PC-9 (cell line): ENCODE measurements around the gene CELSR2. TPM values are rescaled to one million over a fixed set of nuclear protein-coding genes. Genes with fewer than 3 reads are reported as not detected.
A peak's percentile ranks its signal among the peaks of the same experiment; 100 is the strongest.

Experiments used
- Bru-seq: library from RNA; stranded (reverse); fragments of 400-500 nt; gene quantifications from one replicate; lab custom pipeline; 2021; lab: Mats Ljungman, UMichigan
- BruChase-seq, 2 experiments: library from RNA; stranded (reverse); fragments of 400-500 nt; gene quantifications; one replicate each; lab custom pipeline; 2021; lab: Mats Ljungman, UMichigan
- BruUV-seq: library from RNA; stranded (reverse); fragments of 400-500 nt; replicated peaks from 2 replicates; lab custom pipeline; 2021; lab: Mats Ljungman, UMichigan
- CTCF ChIA-PET: fragments of 300-600 bp; sonication (Branson Sonifier 250); formaldehyde crosslinking; loops from one replicate; lab custom pipeline; 2022; ENCODE audit warnings: antibody characterized with exemption; lab: Charles Lee
- POLR2A ChIA-PET: fragments of 300-600 bp; sonication (Branson Sonifier 250); formaldehyde crosslinking; loops from one replicate; lab custom pipeline; 2022; ENCODE audit warnings: antibody characterized with exemption; ENCODE audit not compliant: unreplicated experiment; lab: Charles Lee
- DNase-seq, 2 experiments: peaks; one replicate each; pipeline versions ENCODE4 v3.0.0 to v3.0.0-alpha.2; 2015 to 2022; ENCODE audit warnings: mixed read lengths in 1 of 2
- H2AFZ ChIP-seq: fragments of 200-600 bp; sonication (generic); 2 replicates; pipeline ENCODE4 v1.8.1; 2017; ENCODE audit warnings: antibody characterized with exemption
- H3F3A ChIP-seq: fragments of 200-600 bp; sonication (generic); 2 replicates; pipeline ENCODE4 v1.8.1; 2017; ENCODE audit warnings: antibody characterized with exemption, mild to moderate bottlenecking, low read depth; ENCODE audit not compliant: insufficient read depth
- H3K27ac ChIP-seq: fragments of 200-600 bp; sonication (generic); 2 replicates; pipeline ENCODE4 v1.6.1; 2016; ENCODE audit warnings: mixed run types
- H3K27me3 ChIP-seq: fragments of 200-600 bp; sonication (generic); 2 replicates; pipeline ENCODE4 v1.6.1; 2016; ENCODE audit warnings: low read depth, mixed run types; ENCODE audit not compliant: insufficient read depth
- H3K36me3 ChIP-seq: fragments of 200-600 bp; sonication (generic); 2 replicates; pipeline ENCODE4 v1.6.1; 2016; ENCODE audit warnings: low read depth, mixed run types
- H3K4me1 ChIP-seq: fragments of 200-600 bp; sonication (generic); replicated peaks from 2 replicates; pipeline ENCODE4 v1.6.1; 2016; ENCODE audit warnings: mixed run types; ENCODE audit not compliant: insufficient read depth
- H3K4me2 ChIP-seq: fragments of 200-600 bp; sonication (generic); 2 replicates; pipeline ENCODE4 v1.6.1; 2017; ENCODE audit warnings: mixed run types
- H3K4me3 ChIP-seq: fragments of 200-600 bp; sonication (generic); 2 replicates; pipeline ENCODE4 v1.6.1; 2016; ENCODE audit warnings: mixed run types
- H3K79me2 ChIP-seq: fragments of 200-600 bp; sonication (generic); 2 replicates; pipeline ENCODE4 v1.6.1; 2017; ENCODE audit warnings: low read depth, mixed run types
- H3K9me2 ChIP-seq: fragments of 200-600 bp; sonication (generic); 2 replicates; pipeline ENCODE4 v1.8.1; 2017; ENCODE audit warnings: mild to moderate bottlenecking; ENCODE audit not compliant: insufficient read depth
- H3K9me3 ChIP-seq: fragments of 200-600 bp; sonication (generic); 2 replicates; pipeline ENCODE4 v1.8.1; 2016; ENCODE audit warnings: low read depth; ENCODE audit not compliant: insufficient read depth
- H4K20me1 ChIP-seq: fragments of 200-600 bp; sonication (generic); 2 replicates; pipeline ENCODE4 v1.8.1; 2017; ENCODE audit not compliant: insufficient read depth
- CTCF ChIP-seq: fragments of 200-600 bp; sonication (generic); conservative IDR thresholded peaks from 2 replicates; pipeline ENCODE4 v1.6.1; 2017; ENCODE audit warnings: mixed run types, antibody characterized with exemption, mild to moderate bottlenecking, moderate library complexity
- EZH2 ChIP-seq: fragments of 200-600 bp; sonication (generic); IDR thresholded peaks from 2 replicates; pipeline ENCODE4 v1.8.0; 2017; ENCODE audit warnings: antibody characterized with exemption, low read depth
- intact Hi-C: fragments of 100-400 bp; cut with micrococcal nuclease; formaldehyde crosslinking; loops from one replicate; pipeline ENCODE4 v1.10.0; 2022; ENCODE audit not compliant: unreplicated experiment
- long read RNA-seq: library from polyadenylated mRNA; stranded (forward); transcript quantifications from one replicate; pipeline ENCODE4 v2.0.0, GENCODE V29; 2022
- total RNA-seq: library from RNA; stranded (reverse); gene quantifications from 2 replicates; pipeline ENCODE4 v1.2.3, GENCODE V29; 2021

Gene CELSR2
- total RNA-seq (19.0 and 19.5 TPM in 2 replicates), Bru-seq, nascent RNA (percentile 46 among the genes with signal in this experiment), BruChase-seq, experiment 1, labeled RNA remaining after a 2-hour chase (percentile 59 among the genes with signal in this experiment), BruChase-seq, experiment 2, labeled RNA remaining after a 6-hour chase (percentile 67 among the genes with signal in this experiment)
- long read RNA-seq, partial matches to known transcripts, result 3 of 9 reads
- long read RNA-seq, other reads (novel, unspliced or antisense), result 6 of 9 reads

- Histone ChIP-seq H3K9me2 (no peaks in the 10 kb centered on the region), H3K27ac (no peak within 1 kb of the TSS), H3K4me1 (peaks cover 16% of the 10 kb centered on the region), H3K36me3 (no peaks in the 10 kb centered on the region), H3K4me3 (peak within 1 kb of the TSS; percentile 58; the same call in 1 of the 2 replicates), H3K79me2 (no peaks in the 10 kb centered on the region), H2AFZ (peak within 1 kb of the TSS; percentile 70), H3F3A (no peaks in the 10 kb centered on the region), H3K4me2 (peak within 1 kb of the TSS; percentile 88), H3K9me3 (no peaks in the 10 kb centered on the region), H4K20me1 (no peaks in the 10 kb centered on the region), H3K27me3 (no peaks in the 10 kb centered on the region)
- intact Hi-C loops, result loop anchor here (1.0 kb wide), 1 partner anchor 9 kb away; no protein-coding TSS in a partner anchor
- no TSS peak for BruUV-seq
- ChIA-PET POLR2A (interaction anchor here (0.5 to 1.2 kb wide), 3 partner anchors 8 to 35 kb away, joined by 3 read pairs; partner anchors contain the start of gene SARS1), CTCF (no interaction called here)
- DNase-seq, result peak; percentile 59 to 69
- TF ChIP-seq CTCF, result no peak
- no peak for TF ChIP-seq EZH2
These were observed at the start of gene CELSR2 for GRCh38 chr1:109248797-109249629. Gene CELSR2 (plus strand): TSS chr1:109249539. CDS start chr1:109250080, 541 bp downstream.

- Histone ChIP-seq H3K27ac (no peak overlapping the region), H3K9me2 (no peaks in the 10 kb centered on the region), H3F3A (peaks cover 27% of the 10 kb centered on the region), H2AFZ (no peak overlapping the region), H3K4me2 (no peak overlapping the region), H3K4me1 (peaks cover 24% of the 10 kb centered on the region), H3K27me3 (no peaks in the 10 kb centered on the region), H3K9me3 (no peaks in the 10 kb centered on the region), H3K79me2 (no peaks in the 10 kb centered on the region), H3K36me3 (no peaks in the 10 kb centered on the region), H3K4me3 (no peak overlapping the region), H4K20me1 (no peaks in the 10 kb centered on the region)
- intact Hi-C loops, result loop anchor here (2.0 kb wide), 1 partner anchor 199 kb away; no protein-coding TSS in a partner anchor
- CTCF ChIA-PET, result no interaction called here
- POLR2A ChIA-PET, result no interaction called here
- no TSS peak for BruUV-seq
- no peak for DNase-seq
- TF ChIP-seq CTCF (no peak), EZH2 (no peak)
These were observed 49.6 kb upstream of the CELSR2 start for GRCh38 chr1:109199710-109200109.

GRCh38 chr1:109201123-109201703 lies 48.1 kb upstream of the CELSR2 start:
- Histone ChIP-seq H3K27me3 (no peaks in the 10 kb centered on the region), H4K20me1 (no peaks in the 10 kb centered on the region), H3K4me1 (peaks cover 23% of the 10 kb centered on the region), H3K4me2 (no peak overlapping the region), H3K9me2 (no peaks in the 10 kb centered on the region), H3K9me3 (no peaks in the 10 kb centered on the region), H3K79me2 (no peaks in the 10 kb centered on the region), H3K27ac (no peak overlapping the region), H3K4me3 (no peak overlapping the region), H2AFZ (no peak overlapping the region), H3F3A (peaks cover 24% of the 10 kb centered on the region), H3K36me3 (no peaks in the 10 kb centered on the region)
- POLR2A ChIA-PET, result no interaction called here
- TF ChIP-seq CTCF (peak; percentile 92), EZH2 (no peak)
- intact Hi-C loops, result loop anchor here (1.0 to 2.0 kb wide), 2 partner anchors 62 to 198 kb away; no protein-coding TSS in a partner anchor
- DNase-seq, result peak; percentile 49 to 70
- BruUV-seq, result no TSS peak
- CTCF ChIA-PET, result interaction anchor here (0.7 to 1.0 kb wide), 3 partner anchors 10 to 197 kb away, joined by 3 to 4 read pairs (median 4); partner anchors contain the start of gene SORT1
